C4-2B (cell line): Measurements from ENCODE around the gene TMTC4.

Experiments
- H3K27ac ChIP-seq: fragments of 450-650 bp; 2 replicates; pipeline ENCODE4 v1.5.1; 2017
- ZFX ChIP-seq: fragments of 450-650 bp; IDR thresholded peaks from 2 replicates; pipeline ENCODE4 v1.6.1; 2017
- TF ChIP-seq, protein P1 (sequence below): fragments of 450-650 bp; conservative IDR thresholded peaks from 2 replicates; pipeline ENCODE4 v1.5.1; 2017; ENCODE audit warnings: mild to moderate bottlenecking

Gene TMTC4

DNA sequence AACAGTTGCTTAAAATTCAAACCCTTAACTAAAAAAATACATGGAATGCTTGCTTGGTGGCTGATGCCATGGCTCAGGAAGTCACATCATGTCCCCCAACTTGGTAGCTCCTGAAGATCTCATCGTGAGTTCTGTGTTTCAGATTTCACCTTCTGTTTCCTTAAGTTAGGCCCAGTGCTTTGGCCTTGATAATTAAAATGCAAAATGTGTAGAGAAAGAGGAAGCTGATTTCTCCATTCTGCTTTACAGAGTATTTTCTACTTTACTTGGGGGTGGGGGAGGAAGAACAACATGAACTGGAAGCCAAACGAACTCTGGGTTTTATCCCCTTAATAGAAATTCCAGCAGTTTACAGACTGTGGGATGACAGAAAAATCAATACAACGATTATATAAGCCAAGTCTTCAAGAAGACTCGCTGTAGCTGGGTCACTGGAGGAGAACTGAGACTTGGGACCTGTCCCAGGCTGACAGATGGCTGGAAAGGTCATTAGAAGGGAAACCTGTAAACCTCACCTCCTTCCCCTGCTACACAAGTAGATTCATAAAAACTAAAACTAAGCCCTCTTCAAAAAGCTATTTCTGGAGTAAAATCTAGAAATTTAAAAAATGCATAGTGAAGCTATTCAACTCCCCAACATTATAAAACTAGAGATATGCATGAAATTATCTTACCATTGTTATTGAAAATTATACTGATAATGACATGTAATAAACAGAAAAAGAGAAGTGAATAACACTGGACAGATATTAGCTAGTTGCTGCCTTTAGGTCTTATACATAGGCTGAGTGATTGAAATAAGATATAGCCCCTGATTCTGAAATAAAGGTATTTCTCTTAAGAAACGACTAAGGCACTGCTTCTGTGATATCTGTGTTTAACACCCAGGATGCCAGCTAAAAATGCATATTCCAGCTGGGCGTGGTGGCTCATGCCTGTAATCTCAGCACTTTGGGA, 63.9 kb downstream of the TMTC4 start:
- TF ChIP-seq ZFX: no peak
- TF ChIP-seq, protein P1, sequence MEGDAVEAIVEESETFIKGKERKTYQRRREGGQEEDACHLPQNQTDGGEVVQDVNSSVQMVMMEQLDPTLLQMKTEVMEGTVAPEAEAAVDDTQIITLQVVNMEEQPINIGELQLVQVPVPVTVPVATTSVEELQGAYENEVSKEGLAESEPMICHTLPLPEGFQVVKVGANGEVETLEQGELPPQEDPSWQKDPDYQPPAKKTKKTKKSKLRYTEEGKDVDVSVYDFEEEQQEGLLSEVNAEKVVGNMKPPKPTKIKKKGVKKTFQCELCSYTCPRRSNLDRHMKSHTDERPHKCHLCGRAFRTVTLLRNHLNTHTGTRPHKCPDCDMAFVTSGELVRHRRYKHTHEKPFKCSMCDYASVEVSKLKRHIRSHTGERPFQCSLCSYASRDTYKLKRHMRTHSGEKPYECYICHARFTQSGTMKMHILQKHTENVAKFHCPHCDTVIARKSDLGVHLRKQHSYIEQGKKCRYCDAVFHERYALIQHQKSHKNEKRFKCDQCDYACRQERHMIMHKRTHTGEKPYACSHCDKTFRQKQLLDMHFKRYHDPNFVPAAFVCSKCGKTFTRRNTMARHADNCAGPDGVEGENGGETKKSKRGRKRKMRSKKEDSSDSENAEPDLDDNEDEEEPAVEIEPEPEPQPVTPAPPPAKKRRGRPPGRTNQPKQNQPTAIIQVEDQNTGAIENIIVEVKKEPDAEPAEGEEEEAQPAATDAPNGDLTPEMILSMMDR: no peak
- H3K27ac ChIP-seq: no peak overlapping the region

DNA sequence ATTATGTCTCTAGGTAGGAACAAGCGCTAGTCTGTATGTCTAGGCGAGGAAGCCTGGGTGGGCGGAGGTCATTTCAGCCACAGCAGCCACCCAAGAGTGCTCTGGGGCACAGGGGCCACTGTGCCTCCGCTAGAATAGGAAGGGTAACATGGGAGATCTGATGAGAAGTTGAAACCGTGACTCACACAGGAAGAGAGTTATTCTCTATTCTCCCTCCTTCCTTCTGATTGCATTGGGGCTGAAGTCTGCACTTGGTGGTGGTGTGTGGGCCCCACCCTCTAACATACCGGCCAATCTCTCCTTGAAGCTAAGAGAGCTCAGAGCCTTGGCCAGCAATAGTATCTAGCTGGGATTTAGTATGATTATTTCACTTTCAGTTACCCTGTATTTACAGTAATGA, 65.7 kb downstream of the TMTC4 start:
- no peak overlapping the region for H3K27ac ChIP-seq
- TF ChIP-seq ZFX: no peak
- TF ChIP-seq, protein P1: no peak

DNA sequence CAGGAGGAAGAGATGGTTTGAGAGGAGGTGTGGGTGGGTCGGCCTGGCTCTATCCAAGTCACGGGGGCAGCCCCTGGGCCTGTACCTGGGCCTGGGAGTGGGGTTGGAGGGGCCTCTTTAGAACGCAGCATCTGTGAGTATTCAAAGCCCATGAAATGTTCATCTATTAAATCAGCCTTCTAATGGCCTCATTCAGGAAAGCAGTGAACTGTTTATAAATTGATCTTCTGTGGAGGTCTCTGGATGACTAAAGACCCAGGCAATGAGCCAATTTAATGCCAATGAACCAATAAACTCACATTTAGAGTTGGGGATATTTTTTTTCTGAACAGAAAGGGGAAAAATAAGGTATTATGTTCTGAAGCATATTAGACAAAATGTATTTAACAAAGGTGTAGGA, 66.1 kb downstream of the TMTC4 start:
- TF ChIP-seq, protein P1: no peak
- H3K27ac ChIP-seq: no peak overlapping the region

DNA sequence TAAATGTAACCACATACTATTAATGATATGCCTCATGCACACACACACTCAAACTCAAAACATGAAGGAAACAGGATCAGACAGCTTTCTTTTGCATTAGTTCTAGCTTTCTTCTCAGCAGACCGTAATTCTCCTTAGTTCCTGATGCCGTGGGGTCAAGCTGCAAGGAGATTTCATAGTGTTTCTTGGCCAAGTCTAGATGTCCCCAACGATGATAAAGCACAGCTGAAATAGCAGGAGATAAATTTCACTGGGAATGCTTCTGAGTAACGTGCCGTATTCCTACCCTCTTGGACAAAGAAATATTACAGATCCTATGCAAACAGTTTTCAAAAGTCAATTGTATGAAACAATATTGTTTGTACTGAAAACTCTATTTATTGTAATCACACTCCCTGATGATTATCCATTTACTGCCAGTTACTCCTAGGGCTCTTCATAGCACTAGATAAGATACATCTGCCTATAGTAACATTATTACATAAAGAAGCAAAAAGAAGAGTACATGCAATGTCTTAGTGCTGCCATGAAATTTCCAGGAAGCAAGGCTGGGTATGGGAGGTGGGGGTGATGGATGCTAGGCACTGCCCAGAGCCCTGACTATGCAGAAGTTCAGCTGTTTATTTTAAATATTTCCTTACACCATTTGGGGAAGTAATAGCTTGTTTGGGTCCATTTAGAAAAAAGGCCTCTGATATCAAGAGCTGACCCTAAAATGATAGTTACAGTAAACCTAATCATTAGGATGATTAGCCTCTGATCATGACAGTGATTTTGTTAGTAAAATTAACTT, 69.5 kb downstream of the TMTC4 start:
- TF ChIP-seq, protein P1: no peak
- TF ChIP-seq ZFX: no peak
- H3K27ac ChIP-seq: no peak overlapping the region

DNA sequence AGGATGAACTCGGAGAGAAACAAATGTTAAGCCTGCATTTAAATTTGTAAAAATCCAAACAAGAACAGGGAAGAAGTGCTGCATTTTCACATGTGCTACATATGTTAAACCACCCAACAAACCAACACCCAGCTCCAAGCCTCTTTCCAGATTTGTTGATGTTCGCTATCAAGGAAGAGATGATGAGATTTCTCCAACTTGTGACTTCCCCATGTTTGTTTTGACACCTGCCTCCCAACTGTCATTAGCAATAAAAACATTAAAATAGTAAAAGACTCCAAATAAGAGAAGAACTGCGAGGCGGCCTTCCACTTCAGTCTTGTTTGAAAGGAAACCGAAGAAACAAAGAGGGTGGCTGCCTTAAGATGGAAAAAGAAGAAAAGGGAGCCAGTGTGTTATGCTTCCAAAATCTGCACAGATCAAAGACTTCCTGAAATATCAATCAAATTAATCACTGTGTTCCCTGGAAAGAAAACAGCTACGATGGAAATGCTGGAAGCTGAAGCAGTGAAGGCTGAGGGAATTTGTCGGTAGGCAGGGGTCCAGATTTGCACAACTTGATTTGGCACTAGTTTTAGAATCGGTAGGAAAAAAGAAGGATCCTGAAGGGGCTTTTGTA, 72.0 kb downstream of the TMTC4 start:
- H3K27ac ChIP-seq: no peak overlapping the region
- TF ChIP-seq, protein P1: no peak
- TF ChIP-seq ZFX: no peak

DNA sequence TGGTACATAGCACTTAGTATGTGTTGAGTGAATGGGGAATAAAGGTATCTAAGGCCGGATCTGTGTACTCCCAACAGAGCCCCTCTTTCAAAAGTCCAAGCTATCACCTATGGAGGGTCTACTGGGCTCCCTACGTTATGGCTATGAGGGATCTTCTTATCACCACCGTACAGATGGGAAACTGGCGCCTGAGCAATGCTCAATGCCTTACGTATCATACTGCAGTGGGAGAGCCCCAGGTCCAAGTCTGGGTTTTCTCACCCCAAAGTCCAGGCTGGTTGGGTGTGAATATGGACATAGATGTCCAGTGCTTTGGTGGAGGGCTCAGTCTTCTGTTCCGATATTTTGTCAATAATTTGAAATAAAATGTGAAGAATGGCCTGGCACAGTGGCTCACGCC, 72.9 kb downstream of the TMTC4 start:
- no peak for TF ChIP-seq ZFX

DNA sequence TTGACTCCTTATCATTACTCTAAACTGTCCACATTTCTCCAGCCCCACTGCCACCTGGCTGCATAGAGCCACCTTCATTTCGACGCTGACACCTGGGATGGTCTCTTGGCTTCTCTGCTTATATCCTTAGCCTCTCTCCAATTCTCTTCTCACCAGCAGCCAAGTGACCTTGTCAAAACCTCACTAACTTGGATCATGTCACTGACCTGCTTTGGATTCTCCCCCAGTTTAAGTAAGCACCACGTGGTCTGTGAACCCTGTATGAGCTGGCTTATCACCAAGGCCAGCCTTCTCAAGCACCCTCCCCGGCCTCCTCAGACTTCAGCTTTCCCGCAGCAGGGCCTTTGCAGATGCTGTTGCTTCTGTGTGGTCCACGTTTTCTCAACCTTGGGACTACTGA, 73.7 kb downstream of the TMTC4 start:
- TF ChIP-seq, protein P1: no peak
- no peak for TF ChIP-seq ZFX
- no peak overlapping the region for H3K27ac ChIP-seq

More for the DNA sequence above, 72.9 kb downstream of the TMTC4 start:
- H3K27ac ChIP-seq: no peak overlapping the region
